Suprapubic skin (tissue), 4 donors: ENCODE data around the gene TCF3. TPM values are rescaled to one million over a fixed set of nuclear protein-coding genes. Genes with fewer than 3 reads are reported as not detected.
"Not testable (repeated sequence)": the region's sequence is repeated elsewhere in the genome, so short reads cannot be mapped to it uniquely, and the experiment has no call there.

ENCODE experiments used
- DNase-seq, 2 donors: peaks; one replicate each; pipeline ENCODE4 v3.0.0-alpha.2; 2019; ENCODE audit warnings: low spot score in 2 of 2
- H3K27ac ChIP-seq: fragments of 200-600 bp; sonication (generic); one replicate; pipeline ENCODE4 v1.5.1; 2019
- H3K27me3 ChIP-seq: fragments of 200-600 bp; sonication (generic); one replicate; pipeline ENCODE4 v1.5.1; 2019
- H3K36me3 ChIP-seq: fragments of 200-600 bp; sonication (generic); one replicate; pipeline ENCODE4 v1.5.1; 2019
- H3K4me1 ChIP-seq: fragments of 200-600 bp; sonication (generic); one replicate; pipeline ENCODE4 v1.5.1; 2019
- H3K4me3 ChIP-seq: fragments of 200-600 bp; sonication (generic); one replicate; pipeline ENCODE4 v1.5.1; 2019; ENCODE audit warnings: mild to moderate bottlenecking
- H3K9me3 ChIP-seq: fragments of 200-600 bp; sonication (generic); one replicate; pipeline ENCODE4 v1.5.1; 2019
- EP300 ChIP-seq: sonication (generic); formaldehyde crosslinking; IDR thresholded peaks from one replicate; pipeline ENCODE4 v1.6.1; 2017; ENCODE audit warnings: antibody characterized with exemption
- POLR2A ChIP-seq, 2 donors: fragments of 450-650 bp; IDR thresholded peaks; one replicate each; pipeline ENCODE4 v1.6.1; 2017; ENCODE audit warnings: antibody characterized with exemption in 2 of 2, mild to moderate bottlenecking in 2 of 2, moderate library complexity in 2 of 2
- POLR2AphosphoS5 ChIP-seq, 3 donors: sonication (generic); formaldehyde crosslinking; IDR thresholded peaks; one replicate each; pipeline ENCODE4 v1.6.1; 2017; ENCODE audit warnings: antibody characterized with exemption in 3 of 3
- WGBS: methylation state at CpG from one replicate; pipeline ENCODE4 v1.1.5; 2018; 5-methylcytosine and 5-hydroxymethylcytosine counted together
- total RNA-seq, 4 donors: library from RNA; depleted of rRNA; stranded (reverse); fragments of >200 nt; gene quantifications; one replicate each; pipeline ENCODE4 v1.1.0, GENCODE V29; 2016
- TF ChIP-seq, protein P1 (sequence below), 2 donors: fragments of 200-600 bp in 1 of 2; fragments of 450-650 bp in 1 of 2; sonication (generic) in 1 of 2; IDR thresholded peaks; one replicate each; pipeline ENCODE4 v1.5.1; 2016 to 2019; ENCODE audit warnings: antibody characterized with exemption in 2 of 2, mild to moderate bottlenecking in 1 of 2, moderate library complexity in 1 of 2

Gene TCF3
- total RNA-seq, 4 donors from 2014 or later, result 57.2 to 80.9 (median 68.7) TPM

DNA sequence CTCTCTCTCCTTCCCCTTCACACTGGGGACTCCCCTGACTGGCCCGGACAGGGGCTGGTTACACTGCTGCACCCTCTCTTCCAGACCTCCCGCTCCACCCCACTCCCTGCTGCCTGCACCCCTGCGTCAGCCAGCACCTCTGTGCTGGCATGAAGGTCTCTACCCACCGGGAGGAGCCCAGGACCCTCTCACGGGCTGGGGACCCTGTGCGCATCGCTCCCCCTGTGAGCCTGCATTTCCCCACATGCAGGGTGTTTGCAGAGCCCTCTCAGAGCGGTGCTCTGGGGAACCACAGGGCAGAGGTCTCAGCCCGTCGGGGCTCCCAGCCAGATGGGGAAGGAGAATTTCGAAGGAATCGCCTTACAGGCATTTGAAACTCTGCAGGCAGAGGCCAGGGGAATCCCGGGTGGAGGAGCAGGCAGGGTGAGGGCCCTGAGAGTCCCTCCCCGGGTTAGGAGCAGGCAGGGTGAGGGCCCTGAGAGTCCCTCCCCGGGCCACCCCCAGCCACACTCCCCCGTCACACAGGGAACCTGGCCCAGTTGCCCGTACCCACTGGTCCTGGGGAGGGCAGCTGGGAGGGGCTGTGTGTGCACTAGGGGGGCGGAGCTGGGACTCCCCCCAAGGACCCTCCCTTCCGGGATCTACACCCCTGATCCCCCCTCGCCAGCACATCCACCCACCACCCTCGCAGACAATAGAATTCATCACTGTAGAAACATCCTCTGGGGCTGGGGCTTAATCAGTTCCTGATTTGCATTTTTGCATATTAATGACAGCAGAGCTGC lies 16.3 kb upstream of the TCF3 start:
- peaks cover 77% of the 10 kb centered on the region for H3K27me3 ChIP-seq
- peaks cover 28% of the 10 kb centered on the region for H3K4me1 ChIP-seq
- no peaks in the 10 kb centered on the region for H3K36me3 ChIP-seq
- 4% methylated on average over 7 of the region's 21 CpGs for WGBS
- H3K9me3 ChIP-seq, result no peaks in the 10 kb centered on the region
- TF ChIP-seq POLR2A (IDR thresholded peaks at IDR 0.05) (no peak), EP300 (no peak), POLR2AphosphoS5 (IDR thresholded peaks at IDR 0.05) (no peak)
- TF ChIP-seq, protein P1, sequence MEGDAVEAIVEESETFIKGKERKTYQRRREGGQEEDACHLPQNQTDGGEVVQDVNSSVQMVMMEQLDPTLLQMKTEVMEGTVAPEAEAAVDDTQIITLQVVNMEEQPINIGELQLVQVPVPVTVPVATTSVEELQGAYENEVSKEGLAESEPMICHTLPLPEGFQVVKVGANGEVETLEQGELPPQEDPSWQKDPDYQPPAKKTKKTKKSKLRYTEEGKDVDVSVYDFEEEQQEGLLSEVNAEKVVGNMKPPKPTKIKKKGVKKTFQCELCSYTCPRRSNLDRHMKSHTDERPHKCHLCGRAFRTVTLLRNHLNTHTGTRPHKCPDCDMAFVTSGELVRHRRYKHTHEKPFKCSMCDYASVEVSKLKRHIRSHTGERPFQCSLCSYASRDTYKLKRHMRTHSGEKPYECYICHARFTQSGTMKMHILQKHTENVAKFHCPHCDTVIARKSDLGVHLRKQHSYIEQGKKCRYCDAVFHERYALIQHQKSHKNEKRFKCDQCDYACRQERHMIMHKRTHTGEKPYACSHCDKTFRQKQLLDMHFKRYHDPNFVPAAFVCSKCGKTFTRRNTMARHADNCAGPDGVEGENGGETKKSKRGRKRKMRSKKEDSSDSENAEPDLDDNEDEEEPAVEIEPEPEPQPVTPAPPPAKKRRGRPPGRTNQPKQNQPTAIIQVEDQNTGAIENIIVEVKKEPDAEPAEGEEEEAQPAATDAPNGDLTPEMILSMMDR (IDR thresholded peaks at IDR 0.05), result no peak
- no peak overlapping the region for H3K27ac ChIP-seq
- no peak overlapping the region for H3K4me3 ChIP-seq
- DNase-seq, result no peak

DNA sequence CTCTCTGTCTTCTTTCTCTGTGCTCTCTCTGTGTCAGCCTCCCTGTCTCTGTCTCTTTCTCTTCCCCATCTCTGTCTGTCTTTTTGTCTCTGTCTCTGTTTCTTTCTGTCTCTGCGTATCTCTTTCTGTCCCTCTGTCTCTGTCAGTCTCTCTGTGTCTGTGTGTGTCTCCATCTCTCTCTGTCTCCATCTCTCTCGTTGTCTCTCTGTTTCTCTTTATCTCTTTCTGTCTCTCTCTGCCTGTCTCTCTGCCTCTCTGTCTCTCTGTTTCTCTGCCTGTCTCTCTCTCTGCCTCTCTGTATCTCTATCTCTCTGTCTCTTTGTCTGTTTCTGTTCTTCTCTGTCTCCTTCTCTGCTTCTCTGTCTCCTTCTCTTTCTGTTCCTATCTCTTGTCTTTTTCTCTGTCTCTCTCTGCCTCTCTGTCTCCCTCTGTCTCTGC lies 15.7 kb upstream of the TCF3 start:
- Histone ChIP-seq H3K4me3 (no peak overlapping the region), H3K27me3 (peaks cover 72% of the 10 kb centered on the region), H3K27ac (no peak overlapping the region), H3K4me1 (peaks cover 28% of the 10 kb centered on the region), H3K9me3 (no peaks in the 10 kb centered on the region), H3K36me3 (no peaks in the 10 kb centered on the region)
- no peak for TF ChIP-seq POLR2A (IDR thresholded peaks at IDR 0.05)
- TF ChIP-seq EP300, result no peak
- TF ChIP-seq POLR2AphosphoS5 (IDR thresholded peaks at IDR 0.05), result no peak
- TF ChIP-seq, protein P1 (IDR thresholded peaks at IDR 0.05), result no peak
- no peak for DNase-seq
- WGBS, result 42% methylated on average over 2 of the region's 2 CpGs

DNA sequence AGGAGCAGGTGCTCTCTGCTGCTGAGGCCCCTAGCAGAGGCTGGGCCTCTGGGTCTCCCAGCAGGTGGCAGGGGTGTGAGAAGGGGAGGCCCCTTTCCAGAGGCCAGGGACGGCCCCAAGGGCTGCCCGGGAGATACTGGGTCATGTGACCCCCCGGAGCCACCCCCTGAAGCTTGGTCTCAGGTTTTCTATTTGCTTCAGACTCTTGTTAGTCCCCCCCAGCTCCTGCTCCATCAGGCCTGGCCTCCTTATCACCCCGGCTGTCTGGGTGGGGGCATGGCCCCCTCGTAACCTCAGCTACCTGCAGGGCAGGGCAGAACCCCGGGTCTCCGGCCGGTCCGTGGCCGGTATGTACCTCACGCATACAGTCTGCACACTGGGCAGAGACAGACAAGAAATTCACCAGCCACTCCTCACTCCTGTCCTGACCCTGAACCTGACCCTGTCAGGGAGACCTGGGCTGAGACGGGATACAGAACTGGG lies 13.2 kb upstream of the TCF3 start:
- no peaks in the 10 kb centered on the region for H3K36me3 ChIP-seq
- DNase-seq, result no peak
- TF ChIP-seq POLR2A (IDR thresholded peaks at IDR 0.05) (no peak), POLR2AphosphoS5 (IDR thresholded peaks at IDR 0.05) (no peak), EP300 (no peak)
- TF ChIP-seq, protein P1 (IDR thresholded peaks at IDR 0.05), result no peak
- H3K27me3 ChIP-seq, result peaks cover 50% of the 10 kb centered on the region
- H3K4me1 ChIP-seq, result peaks cover 20% of the 10 kb centered on the region
- H3K9me3 ChIP-seq, result no peaks in the 10 kb centered on the region
- no peak overlapping the region for H3K4me3 ChIP-seq
- 83% methylated on average over 11 of the region's 12 CpGs for WGBS
- H3K27ac ChIP-seq, result no peak overlapping the region

DNA sequence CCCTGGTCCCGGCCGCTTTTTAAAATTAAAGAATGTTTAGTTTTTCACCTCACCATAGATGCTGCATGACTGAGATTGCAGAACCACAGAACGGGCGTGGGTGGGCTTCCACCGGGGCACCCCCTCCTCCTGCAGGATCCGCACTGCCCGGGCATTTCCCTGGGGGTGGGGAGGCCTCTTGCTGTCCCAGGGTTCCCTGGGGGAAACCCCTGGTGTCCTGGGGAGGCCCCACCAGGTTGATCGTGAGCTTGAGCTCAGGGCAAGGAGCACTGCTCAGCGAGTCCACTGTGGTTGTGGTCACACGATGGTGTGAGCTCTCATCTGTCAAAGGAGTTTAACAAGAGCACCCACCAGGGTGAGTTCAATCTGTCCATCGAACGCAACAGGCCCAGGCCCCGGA lies 11.4 kb upstream of the TCF3 start:
- no peaks in the 10 kb centered on the region for H3K36me3 ChIP-seq
- H3K9me3 ChIP-seq, result no peaks in the 10 kb centered on the region
- H3K4me1 ChIP-seq, result peaks cover 15% of the 10 kb centered on the region
- no peak for DNase-seq
- no peak overlapping the region for H3K27ac ChIP-seq
- TF ChIP-seq, protein P1 (IDR thresholded peaks at IDR 0.05), result no peak
- no peak for TF ChIP-seq EP300
- TF ChIP-seq POLR2A (IDR thresholded peaks at IDR 0.05), result no peak
- no peak for TF ChIP-seq POLR2AphosphoS5 (IDR thresholded peaks at IDR 0.05)
- WGBS, result 80% methylated on average over 11 of the region's 13 CpGs
- peaks cover 32% of the 10 kb centered on the region for H3K27me3 ChIP-seq
- no peak overlapping the region for H3K4me3 ChIP-seq

DNA sequence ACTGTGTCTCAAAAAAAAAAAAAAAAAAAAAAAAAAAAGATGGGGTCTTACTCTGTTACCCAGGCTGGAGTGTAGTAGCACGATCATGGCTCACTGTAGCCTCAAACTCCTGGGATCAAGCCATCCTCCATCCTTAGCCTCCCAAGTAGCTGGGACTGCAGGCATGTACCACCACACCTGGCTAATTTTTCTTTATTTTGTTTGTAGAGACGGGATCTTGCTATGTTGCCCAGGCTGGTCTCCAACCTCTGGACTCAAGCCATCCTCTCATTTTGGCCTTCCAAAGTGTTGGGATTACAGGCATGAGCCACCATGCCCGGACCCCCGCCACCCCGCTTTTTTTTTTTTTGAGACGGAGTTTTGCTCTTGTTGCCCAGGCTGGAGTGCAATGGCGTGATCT lies 10.8 kb upstream of the TCF3 start:
- not testable (repeated sequence) for DNase-seq, H3K36me3 ChIP-seq, H3K9me3 ChIP-seq, H3K4me3 ChIP-seq, H3K27ac ChIP-seq
- peaks cover 11% of the 10 kb centered on the region for H3K4me1 ChIP-seq
- 89% methylated on average over 7 of the region's 7 CpGs for WGBS
- H3K27me3 ChIP-seq, result peaks cover 26% of the 10 kb centered on the region
